Activated B cell treated with CpG ODN at 0.5 μM for 24 hours (primary cell): ENCODE results near the gene GLA. TPM values are rescaled to one million over a fixed set of nuclear protein-coding genes. Genes with fewer than 3 reads are reported as not detected.
A peak's percentile ranks its signal among the peaks of the same experiment; 100 is the strongest.

Experiments used
- ATAC-seq: fragments of 200-7000 bp; cut with Tn5 transposase; one replicate; pipeline ENCODE4 v1.10.0; 2021; ENCODE audit warnings: low read depth, mild to moderate bottlenecking, moderate library complexity
- CTCF ChIA-PET: fragments of 350-600 bp; sonication (Branson Sonifier 250); formaldehyde crosslinking; loops from one replicate; lab custom pipeline; 2021; ENCODE audit warnings: antibody characterized with exemption; lab: Charles Lee
- POLR2A ChIA-PET: fragments of 350-600 bp; sonication (Branson Sonifier 250); formaldehyde crosslinking; loops from one replicate; lab custom pipeline; 2021; ENCODE audit warnings: antibody characterized with exemption; lab: Charles Lee
- DNase-seq: peaks from one replicate; pipeline ENCODE4 v3.0.0; 2022
- H3K27ac Mint-ChIP-seq: one replicate; pipeline ENCODE4 v1.8.0; 2020; ENCODE audit warnings: mixed read lengths
- H3K27me3 Mint-ChIP-seq: one replicate; pipeline ENCODE4 v1.8.0; 2021; ENCODE audit warnings: mixed read lengths
- H3K36me3 Mint-ChIP-seq: one replicate; pipeline ENCODE4 v1.8.0; 2021; ENCODE audit warnings: low read depth, mixed read lengths
- H3K4me1 Mint-ChIP-seq: one replicate; pipeline ENCODE4 v1.8.0; 2021; ENCODE audit warnings: mixed read lengths
- H3K4me3 Mint-ChIP-seq: one replicate; pipeline ENCODE4 v1.8.0; 2020; ENCODE audit warnings: mild to moderate bottlenecking, mixed read lengths
- H3K9me3 Mint-ChIP-seq: one replicate; pipeline ENCODE4 v1.8.0; 2020; ENCODE audit warnings: mixed read lengths
- CTCF ChIP-seq: fragments of 200-600 bp; IDR thresholded peaks from one replicate; pipeline ENCODE4 v1.8.0; 2022; ENCODE audit warnings: antibody characterized with exemption, mild to moderate bottlenecking
- intact Hi-C: fragments of 100-400 bp; cut with micrococcal nuclease; formaldehyde crosslinking; loops from one replicate; pipeline ENCODE4 v1.15.1; 2024
- total RNA-seq: library from RNA; stranded (reverse); gene quantifications from 2 replicates; pipeline ENCODE4 v1.2.3, GENCODE V29; 2022

GLA gene
- total RNA-seq, 1 donor from 2014 or later = 32.2 TPM

- intact Hi-C loops = loop anchor here (2.0 kb wide), 1 partner anchor 22 kb away; no protein-coding TSS in a partner anchor
- TF ChIP-seq CTCF = no peak
- no peaks in the 10 kb centered on the region for H3K9me3 Mint-ChIP-seq
- H3K4me1 Mint-ChIP-seq = peaks cover 13% of the 10 kb centered on the region
- no peak for ATAC-seq
- peak overlapping the region; percentile 89 for H3K27ac Mint-ChIP-seq
- peaks cover 45% of the 10 kb centered on the region for H3K36me3 Mint-ChIP-seq
- no peak for DNase-seq
- no peaks in the 10 kb centered on the region for H3K27me3 Mint-ChIP-seq
- ChIA-PET POLR2A (interaction anchor here (0.7 to 2.9 kb wide), 9 partner anchors 9 to 583 kb away, joined by 3 to 27 read pairs (median 6); partner anchors contain the start of genes BTK, GLA, HNRNPH2 and RPL36A), CTCF (interaction anchor here (0.9 to 1.8 kb wide), 2 partner anchors 19 to 42 kb away, joined by 3 to 10 read pairs; partner anchors contain the start of gene RPL36A)
- H3K4me3 Mint-ChIP-seq = peak overlapping the region; percentile 91
These were observed 58.5 kb downstream of the GLA start for GRCh38 chrX:101349193-101349562.

- no peak for TF ChIP-seq CTCF
- peak; percentile 99 for ATAC-seq
- ChIA-PET CTCF (interaction anchor here (0.9 to 1.8 kb wide), 2 partner anchors 19 to 42 kb away, joined by 3 to 10 read pairs; partner anchors contain the start of gene RPL36A), POLR2A (interaction anchor here (0.6 to 2.9 kb wide), 12 partner anchors 9 to 583 kb away, joined by 3 to 27 read pairs (median 5); partner anchors contain the start of genes BTK, GLA, HNRNPH2 and RPL36A)
- Mint-ChIP-seq H3K36me3 (peaks cover 43% of the 10 kb centered on the region), H3K4me1 (peaks cover 13% of the 10 kb centered on the region), H3K9me3 (no peaks in the 10 kb centered on the region), H3K27ac (peak within 1 kb of the TSS; percentile 89), H3K27me3 (no peaks in the 10 kb centered on the region), H3K4me3 (peak within 1 kb of the TSS; percentile 91)
- intact Hi-C loops = loop anchor here (1.0 to 2.0 kb wide), 4 partner anchors 22 to 60 kb away; partner anchors contain the start of genes BTK and HNRNPH2
- DNase-seq = peak; percentile 71
These were observed 59.1 kb downstream of the GLA start, which contains the start of gene TIMM8A for GRCh38 chrX:101348452-101349192. Gene TIMM8A (minus strand): TSS chrX:101348742. CDS start chrX:101348664, 78 bp downstream.

- Mint-ChIP-seq H3K27ac (peak overlapping the region; percentile 89), H3K9me3 (no peaks in the 10 kb centered on the region), H3K4me1 (peaks cover 13% of the 10 kb centered on the region), H3K36me3 (peaks cover 42% of the 10 kb centered on the region), H3K27me3 (no peaks in the 10 kb centered on the region), H3K4me3 (peak overlapping the region; percentile 91)
- CTCF ChIA-PET = no interaction called here
- ATAC-seq = no peak
- no peak for TF ChIP-seq CTCF
- POLR2A ChIA-PET = interaction anchor here (0.6 to 2.9 kb wide), 8 partner anchors 10 to 71 kb away, joined by 3 to 27 read pairs (median 5); partner anchors contain the start of genes BTK, GLA, HNRNPH2 and RPL36A
- DNase-seq = no peak
- intact Hi-C loops = loop anchor here (1.0 to 2.0 kb wide), 4 partner anchors 23 to 60 kb away; partner anchors contain the start of genes BTK and HNRNPH2
These were observed 59.8 kb downstream of the GLA start for GRCh38 chrX:101347859-101348451.

Other genes with a start within 250 kb of the GLA start
- gene DRP2, start 188.1 kb downstream of the GLA start, total RNA-seq = 0.07 TPM in 2 replicates
- not detected in 2 replicates for gene TAF7L, start 116.6 kb downstream of the GLA start, total RNA-seq
- 16.8 and 17.1 TPM in 2 replicates for gene TIMM8A, start 59.2 kb downstream of the GLA start, total RNA-seq
- gene BTK, start 21.7 kb downstream of the GLA start, total RNA-seq = 193 and 219 TPM in 2 replicates
- 234 and 287 TPM in 2 replicates for gene RPL36A, start 16.9 kb downstream of the GLA start, total RNA-seq
- 70.5 and 76.9 TPM in 2 replicates for gene HNRNPH2, start 297 bp upstream of the GLA start, total RNA-seq
- 3.6 and 4.6 TPM in 2 replicates for gene ARMCX4, start 77.5 kb upstream of the GLA start, total RNA-seq
- 0.38 and 0.42 TPM in 2 replicates for gene ARMCX1, start 142.6 kb upstream of the GLA start, total RNA-seq
- gene ARMCX6, start 210.1 kb upstream of the GLA start, total RNA-seq = 45.1 and 50.5 TPM in 2 replicates
- gene ARMCX3, start 215.2 kb upstream of the GLA start, total RNA-seq = 23.2 and 24.0 TPM in 2 replicates